ENCODE data around the gene CENPVL1. TPM values are rescaled to one million over a fixed set of nuclear protein-coding genes. Genes with fewer than 3 reads are reported as not detected.

The CENPVL1 gene
- total and polyA plus RNA-seq, 10 of the 15 experiments (the other 5 are each of a cell fraction or from before 2014, with no cell fraction given) = not detected

DNA sequence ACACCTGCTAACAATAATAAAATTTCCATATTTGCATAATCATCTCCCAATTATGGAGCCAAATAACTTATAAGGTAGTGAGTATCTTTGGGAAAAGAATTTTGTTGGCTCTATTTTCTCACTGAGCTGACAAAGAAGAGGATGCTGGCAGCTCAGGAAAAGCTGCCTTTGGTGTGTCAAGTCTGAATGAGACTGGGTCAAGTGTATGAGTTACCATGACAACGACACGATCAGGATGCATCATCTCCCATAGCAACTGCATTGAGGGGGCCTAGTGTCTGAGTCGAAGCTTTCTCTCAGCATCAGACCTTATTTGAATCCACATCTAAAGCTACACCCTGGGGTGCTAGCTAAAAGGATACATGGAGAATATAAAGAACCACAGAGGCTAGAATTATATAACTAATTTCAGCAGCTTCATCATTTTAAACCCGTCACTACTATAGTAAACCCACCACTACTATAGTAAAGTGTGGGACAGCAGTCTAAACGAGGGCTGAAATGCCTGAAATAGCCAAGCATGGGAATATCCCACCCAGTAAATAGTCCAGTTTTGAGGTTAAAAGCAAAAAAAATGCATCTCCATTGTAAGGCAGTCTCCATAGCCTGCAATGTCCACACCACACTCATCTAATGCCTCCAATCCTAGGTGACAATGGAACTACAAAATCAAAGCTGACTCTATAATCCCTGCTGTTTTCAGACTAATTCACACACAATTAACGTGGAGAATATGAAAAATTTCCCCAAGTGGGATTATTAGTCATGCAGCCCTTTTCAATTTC is 48.9 kb downstream of the CENPVL1 start:
- Histone ChIP-seq H4K20me1 (ENCODE audit: control insufficient read depth, insufficient read depth) (no peaks in the 10 kb centered on the region), H3K27me3 (replicated peaks in 1 of 2; ENCODE audit: control insufficient read depth in 2 of 2, insufficient read depth in 2 of 2, low read length in 1 of 2) (no peaks in the 10 kb centered on the region), H3K4me3 (no peak overlapping the region), H3K27ac (ENCODE audit: control insufficient read depth, insufficient read depth) (no peak overlapping the region), H3K4me1 (ENCODE audit: control insufficient read depth, insufficient read depth, low read length) (no peaks in the 10 kb centered on the region), H3K36me3 (ENCODE audit: control insufficient read depth in 2 of 2, insufficient read depth in 2 of 2, low read length in 1 of 2) (no peaks in the 10 kb centered on the region), H3K9ac (ENCODE audit: control insufficient read depth, insufficient read depth, low read length) (no peak overlapping the region), H3K9me3 (replicated peaks; ENCODE audit: control insufficient read depth, insufficient read depth, low read length) (no peaks in the 10 kb centered on the region), H2AFZ (ENCODE audit: control insufficient read depth, low read depth, low read length) (no peak overlapping the region), H3K4me2 (ENCODE audit: control insufficient read depth, insufficient read depth) (no peak overlapping the region), H3K79me2 (ENCODE audit: control insufficient read depth, insufficient read depth, low read length) (no peaks in the 10 kb centered on the region)
- no TSS peak for BruUV-seq (replicated peaks)
- DNase-seq (ENCODE audit: low read depth, low spot score) (no peak), ATAC-seq (no peak), FAIRE-seq (no peak)
- WGBS (ENCODE audit: insufficient coverage, insufficient replicate concordance, low lambda C conversion rate, missing lambda C conversion rate) = 14% methylated on average over 6 of the region's 6 CpGs
- ChIA-PET SMC1A (ENCODE audit: uncharacterized antibody, unreplicated experiment) (interaction anchor here (0.7 kb wide), 1 partner anchor 8 kb away, joined by 3 read pairs; no protein-coding TSS in a partner anchor), RAD21 (ENCODE audit: unreplicated experiment) (no interaction called here), CTCF (no interaction called here), POLR2A (no interaction called here)
- intact Hi-C loops (cut with micrococcal nuclease; ENCODE audit: unreplicated experiment) (no loop called here), in situ Hi-C loops (cut with MboI) (no loop called here)
- no peak for TF ChIP-seq DPF2 (IDR thresholded peaks at IDR 0.05)
- TF ChIP-seq NFYB (IDR thresholded peaks at IDR 0.05; ENCODE audit: insufficient read depth, low read depth, low read length) = no peak
- no peak for TF ChIP-seq TCF12 (IDR thresholded peaks at IDR 0.05; ENCODE audit: low read depth, low read length)
- no peak for TF ChIP-seq HDAC6 (IDR thresholded peaks at IDR 0.05; ENCODE audit: unreplicated experiment)
- no peak for TF ChIP-seq SUZ12 (IDR thresholded peaks at IDR 0.05; ENCODE audit: unreplicated experiment)
- TF ChIP-seq, protein P1, sequence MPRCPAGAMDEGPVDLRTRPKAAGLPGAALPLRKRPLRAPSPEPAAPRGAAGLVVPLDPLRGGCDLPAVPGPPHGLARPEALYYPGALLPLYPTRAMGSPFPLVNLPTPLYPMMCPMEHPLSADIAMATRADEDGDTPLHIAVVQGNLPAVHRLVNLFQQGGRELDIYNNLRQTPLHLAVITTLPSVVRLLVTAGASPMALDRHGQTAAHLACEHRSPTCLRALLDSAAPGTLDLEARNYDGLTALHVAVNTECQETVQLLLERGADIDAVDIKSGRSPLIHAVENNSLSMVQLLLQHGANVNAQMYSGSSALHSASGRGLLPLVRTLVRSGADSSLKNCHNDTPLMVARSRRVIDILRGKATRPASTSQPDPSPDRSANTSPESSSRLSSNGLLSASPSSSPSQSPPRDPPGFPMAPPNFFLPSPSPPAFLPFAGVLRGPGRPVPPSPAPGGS (IDR thresholded peaks at IDR 0.05; ENCODE audit: borderline replicate concordance, insufficient read depth, low read depth, low read length, poor library complexity, severe bottlenecking) = no peak
- TF ChIP-seq NR2F1 (conservative IDR thresholded peaks at IDR 0.05) = no peak
- TF ChIP-seq SPI1 (IDR thresholded peaks at IDR 0.05; ENCODE audit: borderline replicate concordance, insufficient read depth, low read depth, low read length) = no peak
- TF ChIP-seq IKZF2 (IDR thresholded peaks at IDR 0.05) = no peak
- no peak for TF ChIP-seq WRNIP1 (IDR thresholded peaks at IDR 0.05; ENCODE audit: borderline replicate concordance, low read depth, low read length)
- no peak for TF ChIP-seq E2F4 (IDR thresholded peaks at IDR 0.05; ENCODE audit: low read depth, low read length)
- TF ChIP-seq KLF5 (IDR thresholded peaks at IDR 0.05; ENCODE audit: partially characterized antibody) = no peak
- TF ChIP-seq, protein P2, sequence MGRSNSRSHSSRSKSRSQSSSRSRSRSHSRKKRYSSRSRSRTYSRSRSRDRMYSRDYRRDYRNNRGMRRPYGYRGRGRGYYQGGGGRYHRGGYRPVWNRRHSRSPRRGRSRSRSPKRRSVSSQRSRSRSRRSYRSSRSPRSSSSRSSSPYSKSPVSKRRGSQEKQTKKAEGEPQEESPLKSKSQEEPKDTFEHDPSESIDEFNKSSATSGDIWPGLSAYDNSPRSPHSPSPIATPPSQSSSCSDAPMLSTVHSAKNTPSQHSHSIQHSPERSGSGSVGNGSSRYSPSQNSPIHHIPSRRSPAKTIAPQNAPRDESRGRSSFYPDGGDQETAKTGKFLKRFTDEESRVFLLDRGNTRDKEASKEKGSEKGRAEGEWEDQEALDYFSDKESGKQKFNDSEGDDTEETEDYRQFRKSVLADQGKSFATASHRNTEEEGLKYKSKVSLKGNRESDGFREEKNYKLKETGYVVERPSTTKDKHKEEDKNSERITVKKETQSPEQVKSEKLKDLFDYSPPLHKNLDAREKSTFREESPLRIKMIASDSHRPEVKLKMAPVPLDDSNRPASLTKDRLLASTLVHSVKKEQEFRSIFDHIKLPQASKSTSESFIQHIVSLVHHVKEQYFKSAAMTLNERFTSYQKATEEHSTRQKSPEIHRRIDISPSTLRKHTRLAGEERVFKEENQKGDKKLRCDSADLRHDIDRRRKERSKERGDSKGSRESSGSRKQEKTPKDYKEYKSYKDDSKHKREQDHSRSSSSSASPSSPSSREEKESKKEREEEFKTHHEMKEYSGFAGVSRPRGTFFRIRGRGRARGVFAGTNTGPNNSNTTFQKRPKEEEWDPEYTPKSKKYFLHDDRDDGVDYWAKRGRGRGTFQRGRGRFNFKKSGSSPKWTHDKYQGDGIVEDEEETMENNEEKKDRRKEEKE (IDR thresholded peaks at IDR 0.05) = no peak
- TF ChIP-seq NFYA (IDR thresholded peaks at IDR 0.05; ENCODE audit: borderline replicate concordance, low read depth, low read length) = no peak
- TF ChIP-seq, protein P3, sequence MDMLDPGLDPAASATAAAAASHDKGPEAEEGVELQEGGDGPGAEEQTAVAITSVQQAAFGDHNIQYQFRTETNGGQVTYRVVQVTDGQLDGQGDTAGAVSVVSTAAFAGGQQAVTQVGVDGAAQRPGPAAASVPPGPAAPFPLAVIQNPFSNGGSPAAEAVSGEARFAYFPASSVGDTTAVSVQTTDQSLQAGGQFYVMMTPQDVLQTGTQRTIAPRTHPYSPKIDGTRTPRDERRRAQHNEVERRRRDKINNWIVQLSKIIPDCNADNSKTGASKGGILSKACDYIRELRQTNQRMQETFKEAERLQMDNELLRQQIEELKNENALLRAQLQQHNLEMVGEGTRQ (IDR thresholded peaks at IDR 0.05; ENCODE audit: borderline replicate concordance, low read depth, low read length) = no peak
